AG08395 (cell line): ENCODE results near the gene MVP.
"Not testable (repeated sequence)": the region's sequence is repeated elsewhere in the genome, so short reads cannot be mapped to it uniquely, and the experiment has no call there.

Source experiments
- DNase-seq: peaks from one replicate; pipeline ENCODE4 v3.0.0; 2012; ENCODE audit warnings: mixed read lengths, low spot score

MVP gene

DNA sequence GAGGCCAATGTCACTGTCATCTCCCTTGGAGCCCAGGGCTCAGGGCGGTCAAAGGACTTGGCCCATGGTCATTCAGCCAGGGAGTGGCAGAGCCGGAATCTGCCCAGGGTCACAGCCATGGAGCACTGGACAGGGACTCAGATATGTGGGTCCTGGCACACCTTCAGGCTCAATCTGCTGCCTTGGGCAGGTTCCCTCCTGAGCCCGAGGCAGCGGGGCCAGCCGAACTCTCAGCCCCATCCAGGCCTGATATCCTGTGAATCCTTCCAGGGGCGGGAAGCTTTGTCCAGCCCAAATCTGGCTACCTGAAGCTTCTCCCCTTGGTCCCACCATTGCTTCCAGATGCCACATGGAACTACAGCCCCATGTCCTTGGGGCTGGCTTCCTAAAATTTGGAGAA, 54.9 kb downstream of the MVP start:
- DNase-seq, result no peak

DNA sequence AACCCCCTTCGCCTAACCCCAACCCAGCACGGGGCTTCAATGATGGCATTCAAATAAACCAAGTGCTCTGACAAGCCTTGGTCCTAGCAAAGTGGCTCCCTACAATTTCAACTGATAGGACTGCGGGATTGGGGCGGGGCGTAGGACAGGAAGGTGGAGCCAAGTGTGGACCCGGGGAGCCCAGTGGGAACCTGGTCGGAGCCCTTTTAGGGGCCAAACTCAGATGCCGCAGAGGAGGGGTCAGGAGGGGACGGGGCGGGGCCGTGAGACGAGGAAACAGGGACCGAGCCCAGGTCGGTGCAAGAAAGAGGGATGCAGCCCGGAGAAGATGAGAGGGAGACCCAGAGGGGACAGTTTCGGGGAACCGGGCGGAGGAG, 55.9 kb downstream of the MVP start:
- no peak for DNase-seq

DNA sequence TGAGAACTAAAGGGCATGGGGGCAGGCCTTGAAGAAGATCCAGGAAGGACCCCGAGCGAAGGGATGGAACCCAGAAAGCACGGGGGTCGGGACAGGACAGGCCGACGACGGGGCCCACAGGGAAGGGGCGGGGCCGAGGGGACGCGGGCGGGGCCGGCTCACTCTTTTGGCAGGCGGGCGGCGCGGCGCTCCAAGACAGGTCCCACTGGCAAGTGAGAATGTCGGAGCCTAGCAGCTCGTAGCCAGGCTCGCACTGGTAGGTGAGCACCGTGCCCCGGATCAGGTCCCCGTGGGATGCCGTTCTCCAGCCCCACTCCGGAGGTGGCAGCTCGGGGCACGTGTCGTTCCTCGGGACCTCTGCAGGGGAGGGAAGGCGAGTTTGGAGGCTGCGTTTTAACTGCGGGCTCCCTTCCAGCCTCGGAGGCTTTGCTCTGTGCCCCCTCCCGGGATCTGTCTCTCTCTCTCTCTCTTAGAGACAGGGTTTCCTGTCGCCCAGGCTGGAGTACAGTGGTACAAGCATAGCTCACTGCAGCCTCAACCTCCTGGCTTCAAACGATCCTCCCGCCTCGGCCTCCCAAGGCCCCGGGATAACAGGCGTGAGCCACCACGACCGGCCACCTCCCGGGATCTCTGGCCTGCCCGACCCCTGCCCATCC, 56.5 kb downstream of the MVP start:
- peak; percentile 29 for DNase-seq

DNA sequence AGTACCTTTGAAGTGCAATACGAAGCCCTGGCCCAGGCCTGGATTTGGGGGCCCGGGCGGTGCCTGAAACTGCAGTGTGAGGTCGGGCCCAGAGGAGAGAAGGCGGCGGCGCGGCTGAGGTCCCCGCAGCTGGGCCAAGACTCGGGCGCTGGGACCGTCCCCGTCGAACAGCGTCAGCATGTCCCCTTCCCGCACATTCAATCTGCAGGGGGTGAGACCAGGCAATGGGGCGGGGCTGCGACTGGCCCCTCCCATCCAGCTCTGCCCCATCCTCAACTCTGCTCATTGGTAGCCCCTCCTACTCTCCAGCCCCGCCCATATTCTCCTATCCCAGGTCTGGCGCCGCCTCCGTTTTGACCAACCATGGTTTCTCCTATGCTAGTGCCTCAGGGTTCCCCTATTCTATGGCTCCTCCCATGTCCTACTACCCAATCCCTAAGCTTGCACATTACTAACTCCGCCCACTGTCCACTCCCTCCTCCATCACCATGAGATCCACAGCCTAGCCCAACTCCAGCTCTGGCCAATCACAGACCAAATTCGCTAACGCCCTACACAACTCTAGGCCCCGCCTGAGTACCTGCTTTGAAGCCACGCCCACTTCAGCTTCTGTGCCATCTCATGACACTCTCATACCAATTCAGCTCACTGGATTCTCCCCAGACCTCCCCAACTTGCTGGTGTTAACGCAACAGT, 57.2 kb downstream of the MVP start:
- DNase-seq, result peak; percentile 24

DNA sequence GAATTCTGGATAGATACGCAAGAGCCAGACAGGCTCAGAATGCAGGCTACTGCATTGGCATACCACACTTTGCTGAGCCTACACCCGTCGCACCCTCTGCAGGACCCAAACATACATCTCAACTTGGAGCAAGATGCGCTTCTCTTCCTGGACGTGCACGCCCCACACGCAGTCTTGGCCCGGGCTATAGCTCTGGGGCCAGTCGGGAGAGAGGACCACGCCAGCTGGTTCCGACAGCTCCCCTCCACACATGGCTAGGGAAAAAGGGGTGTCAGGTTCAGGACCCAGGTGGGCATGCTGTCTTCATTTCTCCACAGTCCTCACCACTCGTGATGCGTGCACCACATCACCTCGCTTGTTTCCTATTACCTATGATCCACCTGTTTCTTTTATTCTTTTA, 57.9 kb downstream of the MVP start:
- DNase-seq, result no peak

GRCh38 chr16:29881050-29881449, 60.8 kb downstream of the MVP start:
- DNase-seq, result no peak

GRCh38 chr16:29883987-29884386, 63.7 kb downstream of the MVP start:
- DNase-seq, result no peak

DNA sequence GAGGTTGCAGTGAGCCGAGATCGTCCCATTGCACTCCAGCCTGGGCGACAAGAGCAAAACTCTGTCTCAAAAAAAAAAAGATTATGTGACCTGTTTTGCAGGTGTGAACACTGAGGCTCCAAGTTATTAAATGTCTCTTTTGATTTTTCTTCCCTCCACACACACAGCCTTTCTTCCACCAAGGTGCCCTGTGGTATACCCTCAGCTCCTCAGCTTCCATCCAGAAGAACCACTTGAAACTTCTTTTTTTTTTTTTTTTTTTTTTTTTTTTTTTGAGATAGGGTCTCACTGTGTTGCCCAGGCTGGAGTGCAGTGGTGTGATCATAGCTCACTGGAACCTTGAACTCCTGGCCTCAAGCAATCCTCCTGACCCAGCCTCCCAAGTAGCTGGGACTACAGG, 69.1 kb downstream of the MVP start:
- not testable (repeated sequence) for DNase-seq

- DNase-seq, result no peak
These were observed 71.5 kb downstream of the MVP start for GRCh38 chr16:29891525-29892457.

DNA sequence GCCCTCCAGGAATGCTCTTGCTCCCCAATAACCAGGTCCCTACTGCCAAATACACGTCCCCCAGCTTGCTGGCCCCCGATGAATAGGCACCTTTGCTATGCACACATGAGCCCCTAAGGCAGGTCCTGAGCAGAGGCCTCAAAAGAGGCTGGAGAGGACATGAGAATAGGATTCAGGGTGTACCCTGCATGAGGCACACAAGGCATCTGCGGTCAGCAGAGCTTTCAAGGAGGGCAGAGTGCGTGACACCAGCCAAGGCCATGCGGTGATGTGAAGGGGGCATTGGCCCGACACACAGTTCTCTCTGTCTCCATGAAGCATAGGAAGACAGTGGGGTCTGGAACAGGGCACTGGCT, 72.2 kb downstream of the MVP start:
- no peak for DNase-seq

DNA sequence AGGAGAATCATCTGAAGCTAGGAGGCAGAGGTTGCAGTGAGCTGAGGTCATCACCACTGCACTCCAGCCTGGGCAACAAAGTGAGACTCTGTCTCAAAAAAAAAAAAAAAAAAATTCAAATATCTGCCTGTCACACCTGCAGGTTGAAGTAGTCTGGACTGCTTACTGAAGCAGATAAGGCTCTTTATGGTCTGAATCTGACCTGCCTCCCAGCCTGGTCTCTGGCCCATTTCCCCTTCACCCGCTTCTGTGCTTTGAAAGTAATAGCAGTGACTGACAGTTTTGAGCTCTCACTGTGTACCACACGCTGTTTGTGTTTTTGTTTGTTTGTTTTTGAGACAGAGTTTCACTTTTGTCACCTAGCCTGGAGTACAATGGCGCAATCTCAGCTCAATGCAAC, 73.3 kb downstream of the MVP start:
- no peak for DNase-seq

GRCh38 chr16:29894352-29894751, 74.1 kb downstream of the MVP start:
- no peak for DNase-seq

- DNase-seq, result no peak
These were observed 76.6 kb downstream of the MVP start for GRCh38 chr16:29896841-29897240.

GRCh38 chr16:29897333-29897732, 77.1 kb downstream of the MVP start:
- DNase-seq, result no peak
